Common myeloid progenitor, CD34-positive (primary cell): ENCODE measurements around the gene NHERF2.

Experiments
- CTCF ChIA-PET: fragments of 350-600 bp; sonication (Branson Sonifier 250); formaldehyde crosslinking; loops from one replicate; lab custom pipeline; 2021; ENCODE audit warnings: antibody characterized with exemption; lab: Charles Lee
- POLR2A ChIA-PET: fragments of 350-600 bp; sonication (Branson Sonifier 250); formaldehyde crosslinking; loops from one replicate; lab custom pipeline; 2021; ENCODE audit warnings: antibody characterized with exemption; lab: Charles Lee
- DNase-seq, 3 donors: peaks; one replicate each; pipeline versions ENCODE4 v3.0.0 to v3.0.0-alpha.2; 2013
- H3K27ac ChIP-seq, 2 experiments: 1 replicate in 1 of 2; 2 replicates in 1 of 2; pipeline ENCODE4 v1.7.0; 2013; ENCODE audit warnings: inconsistent platforms in 2 of 2, low read length in 2 of 2, mild to moderate bottlenecking in 2 of 2, low read depth in 1 of 2, moderate library complexity in 1 of 2; ENCODE audit not compliant: severe bottlenecking in 2 of 2, insufficient read depth in 1 of 2, poor library complexity in 1 of 2
- H3K27me3 ChIP-seq, 5 experiments: replicated peaks in 2 of 5; 1 replicate in 3 of 5; 2 replicates in 2 of 5; pipeline versions ENCODE4 v1.6.1 to v1.7.0; 2013; ENCODE audit warnings: low read length in 4 of 5, mild to moderate bottlenecking in 2 of 5, moderate library complexity in 2 of 5, inconsistent platforms in 1 of 5; ENCODE audit not compliant: insufficient read depth in 5 of 5, control insufficient read depth in 4 of 5
- H3K36me3 ChIP-seq, 4 experiments: 1 replicate in 2 of 4; 2 replicates in 2 of 4; pipeline versions ENCODE4 v1.6.1 to v1.7.0; 2013; ENCODE audit warnings: low read length in 3 of 4, control low read depth in 1 of 4, mild to moderate bottlenecking in 1 of 4; ENCODE audit not compliant: control insufficient read depth in 4 of 4, insufficient read depth in 4 of 4
- H3K4me1 ChIP-seq, 4 experiments: 1 replicate in 3 of 4; 2 replicates in 1 of 4; pipeline versions ENCODE4 v1.6.1 to v1.7.1; 2013; ENCODE audit warnings: low read length in 3 of 4, mild to moderate bottlenecking in 3 of 4, control low read depth in 1 of 4, inconsistent platforms in 1 of 4, moderate library complexity in 1 of 4; ENCODE audit not compliant: control insufficient read depth in 4 of 4, insufficient read depth in 4 of 4; ENCODE audit errors: control extremely low read depth in 1 of 4
- H3K4me3 ChIP-seq, 7 experiments: 1 replicate in 4 of 7; 2 replicates in 3 of 7; pipeline versions ENCODE4 v1.5.1 to v1.7.0; 2013; ENCODE audit warnings: mild to moderate bottlenecking in 7 of 7, low read length in 6 of 7, moderate library complexity in 6 of 7, inconsistent platforms in 2 of 7, low read depth in 2 of 7, control low read depth in 1 of 7; ENCODE audit not compliant: insufficient read depth in 4 of 7, control insufficient read depth in 1 of 7; ENCODE audit errors: extremely low read depth in 1 of 7
- H3K9me3 ChIP-seq, 5 experiments: 1 replicate in 4 of 5; 2 replicates in 1 of 5; pipeline versions ENCODE4 v1.6.1 to v1.7.1; 2013; ENCODE audit warnings: low read length in 4 of 5, mild to moderate bottlenecking in 2 of 5, inconsistent platforms in 1 of 5, low read depth in 1 of 5, moderate library complexity in 1 of 5; ENCODE audit not compliant: control insufficient read depth in 4 of 5, insufficient read depth in 2 of 5; ENCODE audit errors: control extremely low read depth in 1 of 5
- WGBS: methylation state at CpG from one replicate; pipeline ENCODE4 v1.1.5; 2013; ENCODE audit not compliant: insufficient coverage; 5-methylcytosine and 5-hydroxymethylcytosine counted together

The NHERF2 gene

DNA sequence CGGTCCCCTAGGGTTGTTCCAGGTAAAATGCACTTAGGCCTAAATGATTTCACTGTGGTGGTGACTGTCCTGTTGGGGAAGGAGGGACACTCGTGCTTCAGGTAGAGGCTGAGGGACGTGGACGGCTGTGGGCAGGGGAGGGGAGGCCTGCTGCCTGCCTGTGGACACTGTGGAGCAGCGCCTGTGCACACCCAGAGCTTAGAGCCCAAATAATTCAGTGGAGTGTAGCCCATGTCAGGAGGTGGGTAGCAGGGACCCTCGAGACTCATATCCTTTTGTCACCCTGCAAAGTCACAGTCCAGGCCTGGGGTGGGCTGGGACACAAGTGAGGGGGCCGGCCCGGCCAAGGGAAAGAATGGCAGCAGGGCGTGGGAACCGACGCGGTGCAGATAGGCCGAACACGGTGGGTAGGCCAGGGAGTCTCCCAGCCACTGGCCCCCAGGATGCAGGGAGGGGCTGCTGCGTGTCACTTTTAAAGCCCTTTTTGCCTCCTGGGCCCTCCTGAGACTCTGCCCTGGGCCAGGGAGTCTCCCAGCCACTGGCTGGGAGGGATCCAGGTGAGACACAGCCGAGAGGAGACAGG lies 733 bp upstream of the NHERF2 start:
- CTCF ChIA-PET = interaction anchor here (1.0 to 1.3 kb wide), 3 partner anchors 10 to 122 kb away, joined by 3 to 4 read pairs (median 3); no protein-coding TSS in a partner anchor
- no peak overlapping the region for H3K27ac ChIP-seq
- 96% methylated on average over 12 of the region's 16 CpGs for WGBS
- H3K36me3 ChIP-seq = no peaks in the 10 kb centered on the region
- no peak for DNase-seq
- H3K4me3 ChIP-seq = peak overlapping the region in 1 of 7 experiments; percentile 47
- no peaks in the 10 kb centered on the region for H3K9me3 ChIP-seq
- POLR2A ChIA-PET = no interaction called here
- peaks cover 0 to 29% (median 7%) of the 10 kb centered on the region in 5 experiments for H3K27me3 ChIP-seq
- H3K4me1 ChIP-seq = peaks cover 0 to 33% (median 23%) of the 10 kb centered on the region in 4 experiments

DNA sequence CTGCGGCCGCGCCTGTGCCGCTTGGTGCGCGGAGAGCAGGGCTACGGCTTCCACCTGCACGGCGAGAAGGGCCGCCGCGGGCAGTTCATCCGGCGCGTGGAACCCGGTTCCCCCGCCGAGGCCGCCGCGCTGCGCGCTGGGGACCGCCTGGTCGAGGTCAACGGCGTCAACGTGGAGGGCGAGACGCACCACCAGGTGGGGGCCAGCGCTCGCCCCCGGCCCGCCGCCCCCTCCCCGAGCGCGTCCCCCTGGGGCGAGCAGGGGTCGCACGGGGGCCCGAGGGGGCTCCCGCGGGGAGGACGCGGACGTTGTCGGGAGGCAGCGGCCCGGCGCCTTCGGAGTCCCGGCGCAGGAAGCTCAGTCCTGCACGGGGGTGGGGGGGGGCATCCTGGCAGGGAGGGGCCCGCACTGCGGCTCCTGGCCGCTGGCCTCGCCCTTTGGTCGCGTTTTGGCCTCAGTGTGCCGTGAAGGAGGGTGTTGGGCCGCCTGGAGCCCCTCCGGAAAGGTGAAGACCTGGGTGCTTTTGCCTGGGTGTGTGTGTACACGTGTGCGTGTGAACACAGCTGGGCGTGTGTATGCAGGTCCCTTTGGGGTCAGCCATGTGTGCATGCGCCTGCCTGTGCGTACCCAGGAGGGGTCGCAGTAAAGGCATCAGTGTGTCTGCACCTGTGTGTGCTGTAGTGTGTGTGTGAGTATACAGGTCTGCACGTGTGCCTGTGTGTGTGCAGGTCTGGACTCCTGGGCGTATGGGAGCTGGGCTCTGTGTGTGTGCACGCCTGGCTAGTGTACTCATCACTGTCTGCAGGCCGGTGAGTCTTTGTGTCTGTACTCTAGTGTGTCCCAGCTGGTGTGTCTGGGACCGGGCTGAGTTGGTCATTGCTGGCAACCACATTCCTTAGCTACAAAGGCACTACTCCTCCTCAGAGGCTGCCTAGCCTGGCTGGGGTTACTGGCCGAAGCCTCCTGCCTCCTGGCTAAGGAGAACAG lies 615 bp downstream of the NHERF2 start:
- WGBS = 9% methylated on average over 39 of the region's 76 CpGs
- Histone ChIP-seq H3K9me3 (no peaks in the 10 kb centered on the region), H3K36me3 (no peaks in the 10 kb centered on the region), H3K4me3 (peak overlapping the region in 6 of 7 experiments; percentile 32 to 58 (median 54)), H3K4me1 (peaks cover 0 to 38% (median 23%) of the 10 kb centered on the region in 4 experiments), H3K27ac (no peak overlapping the region), H3K27me3 (peaks cover 0 to 24% (median 7%) of the 10 kb centered on the region in 5 experiments)
- DNase-seq = peak in 1 of 3 donors; percentile 48
- ChIA-PET CTCF (interaction anchor here (1.2 to 1.7 kb wide), 2 partner anchors 10 to 29 kb away, joined by 3 to 4 read pairs; no protein-coding TSS in a partner anchor), POLR2A (interaction anchor here (0.8 to 0.9 kb wide), 3 partner anchors 19 to 128 kb away, joined by 3 to 4 read pairs (median 4); partner anchors contain the start of genes NTHL1, TRAF7 and TSC2)

DNA sequence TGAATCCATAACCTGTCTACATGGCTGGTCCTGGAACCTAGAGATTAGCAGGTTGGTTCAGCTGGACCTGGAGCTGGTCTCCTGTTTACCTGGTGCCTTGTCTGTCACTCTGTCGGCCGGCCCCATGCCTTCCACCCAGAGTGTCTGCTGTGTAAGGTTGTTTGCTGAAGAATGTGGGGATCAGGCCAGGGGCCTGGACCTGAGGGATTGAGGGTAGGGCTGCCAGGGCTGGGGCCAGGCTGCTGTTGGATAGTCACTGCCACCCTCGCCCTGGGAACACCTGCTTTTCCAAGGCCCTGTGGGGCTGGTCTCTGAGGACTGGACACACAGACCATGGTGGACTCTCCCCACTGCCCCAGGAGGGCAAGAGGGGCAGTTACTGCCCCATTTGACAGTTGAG lies 1.4 kb downstream of the NHERF2 start:
- peaks cover 0 to 24% (median 7%) of the 10 kb centered on the region in 5 experiments for H3K27me3 ChIP-seq
- no peak overlapping the region for H3K27ac ChIP-seq

DNA sequence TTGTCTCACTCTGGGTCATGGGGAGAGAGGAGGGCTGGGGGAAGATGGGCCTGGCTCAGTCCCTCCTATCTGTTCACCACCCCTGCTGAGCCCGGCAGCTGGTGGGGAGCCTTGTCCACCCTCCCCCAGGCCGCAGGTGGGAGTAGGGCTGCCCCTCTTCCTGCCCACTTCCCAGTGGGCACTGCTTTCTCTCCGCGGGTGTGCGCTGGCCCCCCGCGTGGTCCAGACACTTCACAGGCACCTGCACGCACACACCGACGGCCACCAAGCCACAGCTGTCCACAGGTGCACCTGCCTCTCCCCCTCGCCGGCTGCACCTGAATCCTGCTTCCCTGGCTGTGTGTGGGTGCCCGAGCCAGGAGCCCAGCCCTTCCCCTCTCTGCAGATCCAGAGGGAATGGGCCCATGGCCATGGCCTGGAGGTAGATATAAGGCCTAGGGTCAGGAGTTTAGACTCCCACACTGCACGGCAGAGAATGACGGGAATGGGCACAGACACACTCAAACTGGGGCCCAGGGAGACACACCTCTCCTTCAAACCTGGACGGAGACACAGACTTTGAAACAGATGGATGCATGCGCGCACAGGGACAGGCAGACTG lies 2.0 kb downstream of the NHERF2 start:
- Histone ChIP-seq H3K9me3 (no peaks in the 10 kb centered on the region), H3K4me1 (peaks cover 0 to 40% (median 22%) of the 10 kb centered on the region in 4 experiments), H3K27ac (no peak overlapping the region), H3K27me3 (peaks cover 0 to 24% (median 7%) of the 10 kb centered on the region in 5 experiments), H3K36me3 (no peaks in the 10 kb centered on the region), H3K4me3 (no peak overlapping the region)
- ChIA-PET CTCF (interaction anchor here (1.2 to 1.7 kb wide), 2 partner anchors 8 to 28 kb away, joined by 3 to 4 read pairs; no protein-coding TSS in a partner anchor), POLR2A (no interaction called here)
- WGBS = 99% methylated on average over 12 of the region's 18 CpGs
- DNase-seq = no peak

More for the DNA sequence above, 1.4 kb downstream of the NHERF2 start:
- 96% methylated on average over 2 of the region's 3 CpGs for WGBS
- Histone ChIP-seq H3K9me3 (no peaks in the 10 kb centered on the region), H3K4me3 (no peak overlapping the region), H3K4me1 (peaks cover 0 to 39% (median 21%) of the 10 kb centered on the region in 4 experiments), H3K36me3 (no peaks in the 10 kb centered on the region)
- ChIA-PET CTCF (interaction anchor here (1.2 to 1.7 kb wide), 2 partner anchors 9 to 29 kb away, joined by 3 to 4 read pairs; no protein-coding TSS in a partner anchor), POLR2A (no interaction called here)
- DNase-seq = no peak

DNA sequence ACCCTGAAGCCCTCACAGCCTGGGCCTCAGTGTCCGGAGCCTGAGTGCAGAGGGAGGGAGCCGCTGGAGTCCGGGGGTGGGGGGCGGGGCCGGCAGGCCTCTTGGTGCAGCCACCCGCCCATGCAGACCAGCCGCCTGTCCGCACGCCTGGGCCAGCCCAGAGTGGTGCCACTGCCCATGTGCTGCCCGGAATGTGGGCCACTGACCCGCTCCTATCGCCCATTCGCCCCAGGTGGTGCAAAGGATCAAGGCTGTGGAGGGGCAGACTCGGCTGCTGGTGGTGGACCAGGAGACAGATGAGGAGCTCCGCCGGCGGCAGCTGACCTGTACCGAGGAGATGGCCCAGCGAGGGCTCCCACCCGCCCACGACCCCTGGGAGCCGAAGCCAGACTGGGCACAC lies 2.6 kb downstream of the NHERF2 start:
- POLR2A ChIA-PET = no interaction called here
- CTCF ChIA-PET = interaction anchor here (0.9 to 1.5 kb wide), 2 partner anchors 18 to 21 kb away, joined by 4 read pairs; partner anchors contain the start of genes NTHL1 and TSC2
- no peak overlapping the region for H3K27ac ChIP-seq
- no peaks in the 10 kb centered on the region for H3K9me3 ChIP-seq
- no peak for DNase-seq
- H3K27me3 ChIP-seq = peaks cover 0 to 24% (median 7%) of the 10 kb centered on the region in 5 experiments
- no peak overlapping the region for H3K4me3 ChIP-seq
- H3K4me1 ChIP-seq = peaks cover 0 to 39% (median 22%) of the 10 kb centered on the region in 4 experiments
- H3K36me3 ChIP-seq = no peaks in the 10 kb centered on the region
- WGBS = 95% methylated on average over 22 of the region's 22 CpGs

DNA sequence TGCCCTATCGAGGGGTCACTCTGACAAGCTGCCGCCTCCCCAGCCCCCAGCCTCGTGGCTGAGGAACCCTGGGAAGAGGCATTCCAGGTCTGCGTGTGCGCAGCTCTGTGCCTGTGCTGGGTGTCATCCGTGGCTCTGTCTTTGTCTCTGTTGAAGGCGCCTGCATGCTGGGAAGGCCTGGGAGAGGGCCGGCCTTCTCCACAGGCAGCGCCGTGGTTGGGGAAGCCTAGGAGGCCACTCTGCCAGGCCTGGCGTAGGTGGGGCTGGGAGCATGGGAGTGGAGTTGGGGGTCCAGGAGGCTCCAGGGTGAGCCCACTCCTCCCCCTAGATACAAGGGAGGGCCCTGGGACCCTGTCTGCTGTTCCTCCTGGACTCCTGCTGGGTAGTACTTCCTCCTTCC lies 3.3 kb downstream of the NHERF2 start:
- Histone ChIP-seq H3K27me3 (peaks cover 0 to 24% (median 7%) of the 10 kb centered on the region in 5 experiments), H3K4me1 (peaks cover 0 to 44% (median 25%) of the 10 kb centered on the region in 4 experiments), H3K9me3 (no peaks in the 10 kb centered on the region), H3K36me3 (no peaks in the 10 kb centered on the region), H3K27ac (no peak overlapping the region), H3K4me3 (no peak overlapping the region)
- 92% methylated on average over 10 of the region's 11 CpGs for WGBS
- POLR2A ChIA-PET = no interaction called here
- no peak for DNase-seq
- CTCF ChIA-PET = interaction anchor here (0.8 to 1.5 kb wide), 4 partner anchors 9 to 22 kb away, joined by 3 to 5 read pairs (median 4); partner anchors contain the start of genes NTHL1 and TSC2
